K562 (cell line): Measurements from ENCODE around the gene SAA2. TPM values are rescaled to one million over a fixed set of nuclear protein-coding genes. Genes with fewer than 3 reads are reported as not detected.

Experiments
- ATAC-seq: fragments of 200-7000 bp; cut with Tn5 transposase; 3 replicates; pipeline ENCODE4 v1.9.1; 2020; ENCODE audit warnings: moderate library complexity
- BruUV-seq: library from RNA; stranded (reverse); fragments of 400-500 nt; replicated peaks from 2 replicates; lab custom pipeline; 2021; lab: Mats Ljungman, UMichigan
- CTCF ChIA-PET: fragments of 300-600 bp; formaldehyde crosslinking; extraction: SDS; loops from one replicate; lab custom pipeline; 2021; ENCODE audit warnings: low intra/inter-chr PET ratio; lab: Yijun Ruan, JAX
- POLR2A ChIA-PET: fragments of 300-600, 350-650 bp; sonication (Branson Sonifier 250); formaldehyde crosslinking; extraction: SDS; loops from one replicate; lab custom pipeline; 2021; ENCODE audit warnings: antibody characterized with exemption, inconsistent platforms; lab: Yijun Ruan, JAX
- DNase-seq, 4 experiments: peaks; one replicate each; pipeline versions ENCODE4 v3.0.0 to v3.0.0-alpha.2; 2011 to 2018; ENCODE audit warnings: low spot score in 3 of 4, mixed read lengths in 3 of 4; ENCODE audit errors: extremely low read depth in 1 of 4
- FAIRE-seq: peaks from 2 replicates; lab custom pipeline; 2011; peaks lifted over from hg19 to GRCh38; lab: Jason Lieb, UNC
- H2AFZ ChIP-seq: 2 replicates; pipeline ENCODE4 v1.6.0; 2011; ENCODE audit warnings: low read depth, low read length, control low read depth, inconsistent platforms
- H3K27ac ChIP-seq: fragments of 200-600 bp; 3 replicates; pipeline ENCODE4 v1.8.0; 2011; ENCODE audit warnings: low read depth, mild to moderate bottlenecking, control low read depth, inconsistent platforms, low read length, moderate library complexity, mixed read lengths; ENCODE audit errors: extremely low read depth
- H3K27me3 ChIP-seq, 2 experiments: fragments of 300-600 bp in 1 of 2; 2 replicates in 1 of 2; 3 replicates in 1 of 2; pipeline versions ENCODE4 v1.6.0 to v1.8.0; 2011; ENCODE audit warnings: inconsistent platforms in 2 of 2, low read length in 2 of 2, mild to moderate bottlenecking in 1 of 2, mixed read lengths in 1 of 2, moderate library complexity in 1 of 2; ENCODE audit not compliant: control insufficient read depth in 2 of 2, insufficient read depth in 2 of 2
- H3K36me3 ChIP-seq: fragments of 300-600 bp; 3 replicates; pipeline ENCODE4 v1.8.0; 2011; ENCODE audit warnings: mild to moderate bottlenecking, low read length, inconsistent platforms; ENCODE audit not compliant: control insufficient read depth, insufficient read depth
- H3K4me1 ChIP-seq, 2 experiments: fragments of 200-600 bp in 1 of 2; replicated peaks in 1 of 2; 2 replicates in 1 of 2; 3 replicates in 1 of 2; pipeline versions ENCODE4 v1.5.1 to v1.8.0; 2011; ENCODE audit warnings: inconsistent platforms in 2 of 2, low read length in 2 of 2, mild to moderate bottlenecking in 1 of 2, mixed read lengths in 1 of 2, moderate library complexity in 1 of 2; ENCODE audit not compliant: control insufficient read depth in 2 of 2, insufficient read depth in 2 of 2
- H3K4me2 ChIP-seq: 2 replicates; pipeline ENCODE4 v1.6.1; 2011; ENCODE audit warnings: low read length, control low read depth, inconsistent platforms, mixed read lengths; ENCODE audit not compliant: insufficient read depth
- H3K4me3 ChIP-seq: fragments of 200-600 bp; sonication (generic), shearing (Covaris generic); 2 replicates; pipeline ENCODE4 v1.5.1; 2016; ENCODE audit warnings: control low read depth, inconsistent platforms
- H3K79me2 ChIP-seq: fragments of 200-600 bp; 3 replicates; pipeline ENCODE4 v1.8.0; 2011; ENCODE audit warnings: low read length, inconsistent platforms; ENCODE audit not compliant: control insufficient read depth, insufficient read depth
- H3K9ac ChIP-seq, 2 experiments: 2 replicates each; pipeline versions ENCODE4 v1.6.0 to v1.6.1; 2011; ENCODE audit warnings: low read depth in 2 of 2, low read length in 2 of 2, control low read depth in 1 of 2, inconsistent platforms in 1 of 2, mild to moderate bottlenecking in 1 of 2, mixed read lengths in 1 of 2; ENCODE audit not compliant: insufficient read depth in 1 of 2
- H3K9me1 ChIP-seq: one replicate; pipeline ENCODE4 v1.6.0; 2011; ENCODE audit warnings: inconsistent platforms, mild to moderate bottlenecking, low read length, moderate library complexity; ENCODE audit not compliant: control insufficient read depth, insufficient read depth
- H3K9me3 ChIP-seq: replicated peaks from 2 replicates; pipeline ENCODE4 v1.5.1; 2011; ENCODE audit warnings: low read depth, low read length, inconsistent platforms; ENCODE audit not compliant: control insufficient read depth, insufficient read depth
- H4K20me1 ChIP-seq: replicated peaks from 2 replicates; pipeline ENCODE4 v1.6.1; 2011; ENCODE audit warnings: low read length, inconsistent platforms, mixed read lengths; ENCODE audit not compliant: control insufficient read depth, insufficient read depth
- ZNF609 ChIP-seq: sonication (generic); formaldehyde crosslinking; IDR thresholded peaks from 2 replicates; pipeline ENCODE4 v1.8.1; 2023; ENCODE audit warnings: missing genetic modification reagents, mild to moderate bottlenecking, borderline replicate concordance
- ZNF696 ChIP-seq: fragments of 250-450 bp; sonication (Bioruptor Pico); conservative IDR thresholded peaks from 2 replicates; pipeline ENCODE4 v1.4.0; 2020; ENCODE audit warnings: mild to moderate bottlenecking, moderate library complexity
- WGBS: fragments of 100-300 bp; shearing (Covaris generic); methylation state at CpG from one replicate; pipeline ENCODE4 v1.1.6; 2016; ENCODE audit warnings: low coverage, mixed read lengths; ENCODE audit not compliant: insufficient coverage; ENCODE audit errors: missing lambda C conversion rate; 5-methylcytosine and 5-hydroxymethylcytosine counted together
- in situ Hi-C: fragments of 300-500 bp; cut with MboI; formaldehyde crosslinking; loops from 4 replicates; pipeline ENCODE4 v1.15.0; 2018; ENCODE audit warnings: inconsistent platforms, mixed read lengths
- intact Hi-C: fragments of 100-400 bp; cut with micrococcal nuclease; formaldehyde crosslinking; loops from 2 replicates; pipeline ENCODE4 v1.14.2; 2022
- polyA plus RNA-seq, 8 experiments: library from polyadenylated mRNA; depleted of rRNA in 4 of 8; stranded (reverse) in 5 of 8; unstranded in 3 of 8; fragments of >200 nt; fragmentation: Nextera tagmentation in 2 of 8; fragmentation: Illumina TruSeq in 1 of 8; extraction: Ambion mirVana in 2 of 8; extraction: Trizol in 1 of 8; gene quantifications; 2 replicates each; pipeline versions ENCODE4 v1.2.1 to v1.2.3, GENCODE V29; 2011 to 2014; ENCODE audit warnings: inconsistent platforms in 1 of 8, missing spikeins in 1 of 8
- total RNA-seq, 7 experiments: library from RNA; depleted of rRNA in 6 of 7; stranded (reverse); fragments of >200 nt in 6 of 7; fragmentation: Illumina TruSeq in 2 of 7; extraction: Trizol in 2 of 7; gene quantifications; 2 replicates each; pipeline versions ENCODE4 v1.2.1 to v1.2.3, GENCODE V29; 2011 to 2021; ENCODE audit warnings: low replicate concordance in 1 of 7

SAA2 gene
- total and polyA plus RNA-seq, 9 of the 15 experiments (the other 6 are each of a cell fraction or from before 2014, with no cell fraction given) = 4.6 TPM; not detected in 8

DNA sequence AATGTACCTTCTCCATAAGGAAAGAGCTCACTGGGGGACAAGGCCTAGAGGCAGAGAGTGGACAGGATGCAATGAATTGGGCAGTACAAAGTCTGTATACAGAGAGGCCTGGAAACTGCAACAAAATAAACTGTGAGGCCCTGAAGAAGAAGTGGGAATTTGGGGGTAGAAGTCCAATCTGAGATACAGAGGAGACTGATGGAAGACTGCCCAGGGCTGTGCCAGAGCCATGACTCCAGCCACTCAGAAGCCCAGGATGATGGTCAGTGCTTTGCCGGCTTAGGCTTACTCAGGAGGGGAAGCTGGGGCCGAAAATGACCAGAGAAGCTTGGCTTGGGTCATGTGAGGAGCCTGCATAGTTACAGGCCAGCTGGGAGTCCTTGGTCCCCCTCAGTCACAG lies 17.6 kb downstream of the SAA2 start:
- in situ Hi-C loops = no loop called here
- H3K4me1 ChIP-seq = no peaks in the 10 kb centered on the region

More for the DNA sequence above, 17.6 kb downstream of the SAA2 start:
- ATAC-seq (peak; percentile 34; the same call in 2 of the 3 replicates), FAIRE-seq (no peak), DNase-seq (no peak)
- no TSS peak for BruUV-seq
- Histone ChIP-seq H3K9me1 (no peaks in the 10 kb centered on the region), H3K9me3 (no peaks in the 10 kb centered on the region), H3K4me2 (no peak overlapping the region), H3K4me3 (no peak overlapping the region), H3K27me3 (peaks cover 4 to 11% of the 10 kb centered on the region in 2 experiments; a peak in 3 of 5 replicates), H3K27ac (no peak overlapping the region), H3K36me3 (no peaks in the 10 kb centered on the region), H3K79me2 (no peaks in the 10 kb centered on the region), H4K20me1 (no peaks in the 10 kb centered on the region), H2AFZ (no peak overlapping the region), H3K9ac (no peak overlapping the region)
- intact Hi-C loops = loop anchor here (10.0 kb wide), 1 partner anchor 294 kb away; the partner anchor contains the start of gene TSG101
- TF ChIP-seq ZNF609 (CRISPR knock-in tag) (no peak), ZNF696 (CRISPR knock-in tag) (no peak)
- WGBS = 10% methylated on average over 2 of the region's 2 CpGs
- ChIA-PET POLR2A (interaction anchor here (0.6 to 1.5 kb wide), 3 partner anchors 13 to 53 kb away, joined by 3 to 5 read pairs (median 3); no protein-coding TSS in a partner anchor), CTCF (no interaction called here)
